Frontal cortex (tissue), 4 donors: ENCODE results near the gene MRPS7. TPM values are rescaled to one million over a fixed set of nuclear protein-coding genes. Genes with fewer than 3 reads are reported as not detected.
"Not testable (repeated sequence)": the region's sequence is repeated elsewhere in the genome, so short reads cannot be mapped to it uniquely, and the experiment has no call there.

Experiments used
- DNase-seq, 2 donors: peaks; one replicate each; pipeline ENCODE4 v3.0.0; 2012; ENCODE audit warnings: low spot score in 2 of 2
- FAIRE-seq: peaks from 2 replicates; lab custom pipeline; 2012; peaks lifted over from hg19 to GRCh38; lab: Jason Lieb, UNC
- total RNA-seq: library from RNA; depleted of rRNA; stranded (reverse); fragments of >200 nt; gene quantifications from one replicate; pipeline ENCODE4 v1.2.3, GENCODE V29; 2014
- donor health status: control.
- donor health status: control.
- donor health status: control.

The MRPS7 gene
- total RNA-seq, 1 donor from 2014 or later: 37.1 TPM

DNA sequence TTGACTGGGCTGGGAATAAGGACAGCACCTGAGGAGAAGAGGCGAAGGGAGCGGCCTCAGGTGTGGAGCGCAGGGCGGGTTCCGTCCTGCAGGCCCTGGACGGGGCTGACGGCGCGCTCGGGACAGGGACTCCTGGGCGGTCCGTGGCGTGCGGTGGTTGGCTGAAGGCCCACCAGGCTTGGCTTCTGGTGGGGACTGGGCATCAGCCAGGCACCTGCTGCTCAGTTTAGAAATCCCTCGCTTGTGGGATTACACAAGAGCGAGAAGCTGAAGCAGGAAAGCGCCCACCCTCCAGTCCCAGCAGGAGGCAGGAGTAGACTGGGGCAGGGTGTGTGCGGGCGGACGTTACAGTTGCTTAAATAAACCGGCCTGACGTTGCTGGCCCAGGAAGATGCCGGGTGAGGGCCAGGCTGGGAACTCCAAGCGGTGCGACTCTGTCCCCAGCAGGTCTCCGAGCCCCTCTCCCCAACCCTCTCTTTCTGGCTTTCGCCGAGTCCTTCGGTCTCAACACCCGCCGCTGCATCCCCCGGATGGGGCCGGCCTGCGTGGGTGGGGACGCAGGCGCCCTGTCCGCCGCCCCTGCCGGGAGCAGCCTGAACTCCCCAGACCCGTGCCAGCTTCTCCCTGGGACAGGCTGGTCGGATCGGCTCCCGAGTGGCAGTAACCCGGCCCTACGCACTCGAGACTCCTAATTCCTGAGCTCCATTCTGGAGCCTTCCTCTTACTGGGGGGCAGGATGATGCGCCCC lies 8.7 kb downstream of the MRPS7 start:
- DNase-seq (peak; percentile 60 to 61), FAIRE-seq (no peak)

DNA sequence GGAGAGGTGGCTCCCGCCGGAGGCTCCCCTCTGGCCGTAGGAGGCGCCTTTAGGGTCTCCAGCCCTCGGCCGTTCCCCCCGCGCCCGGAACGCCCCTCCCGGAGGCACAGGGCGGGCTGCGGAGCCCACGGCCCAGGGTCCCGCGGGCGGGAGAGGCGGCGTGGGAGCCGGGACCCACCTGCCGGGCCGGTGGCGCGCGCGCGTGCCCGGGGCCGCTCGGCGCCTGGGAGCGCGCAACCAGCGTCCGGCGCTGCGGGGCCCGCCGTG lies 9.2 kb downstream of the MRPS7 start, which contains the start of gene MIF4GD:
Gene MIF4GD, minus strand, starts transcription at position 266 of the 267 bp plus-strand sequence. CDS start 1,036 bp downstream, outside the sequence.
- FAIRE-seq (no peak), DNase-seq (no peak)

DNA sequence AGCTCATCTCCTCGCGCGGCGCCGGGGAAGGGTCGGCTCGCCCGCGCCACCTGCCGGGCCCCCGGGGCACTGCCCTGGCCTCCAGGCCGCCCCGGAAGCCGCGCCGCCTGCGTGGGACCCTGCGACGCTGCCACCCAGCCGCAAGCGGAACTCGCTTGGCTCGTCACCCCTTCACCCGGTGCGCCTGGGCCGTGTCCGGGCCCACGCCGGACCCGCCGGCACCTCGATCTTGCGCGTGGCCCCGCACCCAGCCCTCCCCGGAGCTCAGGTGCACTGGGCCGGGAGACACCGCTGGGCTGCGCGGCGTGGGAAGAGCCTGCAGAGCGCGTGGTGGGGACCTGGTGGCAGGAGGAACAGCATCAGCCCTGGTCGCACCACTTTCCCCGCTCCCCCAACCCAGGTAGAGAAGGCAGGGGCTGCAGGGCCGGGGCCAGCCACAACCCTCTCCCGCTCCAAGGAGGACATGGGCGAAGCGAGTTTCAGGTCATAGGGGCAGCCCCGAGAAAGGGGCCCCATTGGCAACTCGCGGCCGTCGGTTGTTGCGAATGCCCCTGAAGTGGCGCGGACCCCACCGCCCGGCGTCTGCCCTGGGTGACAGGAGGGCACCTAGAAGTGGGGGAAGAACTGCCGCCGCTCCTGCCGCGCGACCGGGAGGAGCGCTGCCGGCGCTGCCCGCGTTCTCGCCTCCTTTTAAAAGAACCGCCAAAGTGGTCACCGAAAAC lies 9.7 kb downstream of the MRPS7 start:
- DNase-seq (peak; percentile 97), FAIRE-seq (no peak)

DNA sequence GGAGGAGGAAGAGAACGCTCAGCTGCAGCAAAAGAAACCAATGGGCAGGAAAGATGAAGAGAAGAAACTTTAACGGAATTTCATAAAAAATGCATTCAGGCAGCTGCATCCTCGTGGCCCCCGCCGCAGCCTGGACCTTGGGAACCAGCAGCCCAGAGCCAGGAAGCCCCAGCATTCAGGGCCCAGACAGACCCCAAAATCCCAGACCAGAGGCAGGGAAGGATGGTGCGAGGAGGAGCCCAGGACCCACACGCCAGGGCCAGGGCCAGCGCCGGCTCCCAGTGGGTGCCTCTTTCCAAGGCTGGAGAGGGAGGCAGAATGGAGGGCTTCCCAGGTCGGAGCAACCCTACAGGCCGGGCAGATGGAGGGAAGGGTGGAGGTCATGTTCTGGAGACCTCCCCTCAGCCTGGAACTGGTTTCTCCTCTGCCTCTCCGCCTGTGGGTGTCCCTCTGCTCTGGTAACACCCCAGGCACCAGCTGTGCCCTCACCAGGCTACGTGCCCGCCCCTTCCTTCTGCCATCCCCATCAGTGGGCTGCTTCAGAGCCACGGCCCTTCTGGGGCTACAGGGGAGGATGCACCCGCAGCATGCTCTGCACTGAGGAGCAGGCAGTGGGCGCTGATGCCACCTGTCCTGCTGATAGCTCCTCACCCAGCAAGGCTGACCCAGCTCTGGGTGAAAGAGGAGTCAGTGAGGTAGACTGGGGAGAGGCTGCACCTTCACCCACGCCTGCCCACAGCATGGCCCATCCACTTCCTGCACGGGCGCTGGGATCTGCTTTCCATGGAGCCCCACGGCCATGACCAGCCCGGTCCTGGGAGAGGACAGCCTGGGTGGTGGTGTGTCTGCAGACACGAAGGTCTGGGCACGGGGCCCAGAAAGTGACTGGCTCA lies 10.5 kb downstream of the MRPS7 start:
- FAIRE-seq (no peak), DNase-seq (no peak)

DNA sequence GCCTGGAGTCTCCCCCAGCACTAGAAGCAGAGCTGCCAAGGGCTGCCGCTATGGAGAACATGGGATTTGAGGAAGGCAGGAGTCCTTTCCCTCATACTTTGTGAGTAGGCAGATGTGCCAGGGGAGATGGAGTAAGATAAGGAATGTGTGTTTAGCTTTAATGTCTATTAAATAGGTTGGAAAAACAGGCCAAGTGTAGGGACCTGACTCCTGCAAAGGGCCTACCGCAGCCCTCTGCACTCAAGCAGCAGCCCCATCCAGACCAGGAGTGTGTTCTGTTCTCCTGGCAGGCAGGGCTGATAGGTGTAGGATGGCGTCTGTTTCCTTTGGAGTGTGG lies 11.1 kb downstream of the MRPS7 start:
- FAIRE-seq (no peak), DNase-seq (no peak)

DNA sequence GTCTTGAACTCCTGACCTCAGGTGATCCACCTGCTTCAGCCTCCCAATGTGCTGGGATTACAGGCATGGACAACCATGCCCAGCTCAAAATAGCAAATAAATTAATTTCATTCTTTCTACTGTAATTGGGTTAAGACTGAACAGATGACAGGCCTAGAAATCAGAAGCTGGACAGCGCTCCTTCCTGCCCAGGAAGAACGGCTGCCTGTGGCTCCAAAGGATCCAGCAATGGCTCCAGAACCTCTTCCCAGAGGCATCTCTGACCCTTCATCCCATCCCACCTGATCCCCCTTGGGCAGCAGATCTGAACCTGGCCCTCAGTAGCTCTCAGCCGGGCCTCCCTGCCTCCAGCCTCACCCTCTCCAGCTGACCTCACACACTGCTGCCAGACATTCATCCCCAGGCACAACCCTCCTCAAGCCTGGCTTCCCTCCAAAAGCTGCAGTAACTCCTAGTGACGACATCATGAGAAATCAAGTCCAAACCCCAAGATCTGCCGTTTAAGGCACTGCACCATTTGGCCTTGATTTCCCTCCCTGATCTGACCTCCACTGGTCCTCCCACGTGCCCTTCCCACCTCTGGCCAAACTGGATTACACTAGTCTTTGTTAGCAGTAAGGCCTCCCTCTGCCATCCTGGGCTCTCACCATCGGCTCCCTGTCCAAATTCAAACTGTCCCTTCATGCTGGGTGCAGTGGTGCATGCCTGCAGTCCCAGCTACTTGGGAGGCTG lies 12.5 kb downstream of the MRPS7 start:
- DNase-seq (no peak), FAIRE-seq (no peak)

DNA sequence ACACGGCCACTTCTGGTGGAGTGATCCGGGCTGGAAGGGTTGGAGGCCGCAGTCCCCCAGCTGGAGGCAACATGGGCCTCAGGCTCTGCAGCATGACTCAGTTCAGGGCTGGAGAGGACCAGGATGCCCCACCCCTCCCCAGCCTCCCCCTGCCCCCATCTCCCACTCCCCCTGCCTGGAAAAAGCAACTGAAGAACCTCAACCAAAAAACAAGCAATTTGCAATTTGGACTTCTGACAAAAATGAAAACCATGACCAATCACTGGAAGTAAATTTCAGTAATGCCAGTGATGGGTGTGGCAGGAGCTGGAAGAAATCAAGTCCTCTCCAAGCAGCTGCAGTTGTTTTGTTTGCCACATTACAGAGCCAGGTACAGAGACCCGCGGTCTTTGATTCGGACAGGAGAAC lies 16.0 kb downstream of the MRPS7 start:
- FAIRE-seq (no peak), DNase-seq (no peak)

DNA sequence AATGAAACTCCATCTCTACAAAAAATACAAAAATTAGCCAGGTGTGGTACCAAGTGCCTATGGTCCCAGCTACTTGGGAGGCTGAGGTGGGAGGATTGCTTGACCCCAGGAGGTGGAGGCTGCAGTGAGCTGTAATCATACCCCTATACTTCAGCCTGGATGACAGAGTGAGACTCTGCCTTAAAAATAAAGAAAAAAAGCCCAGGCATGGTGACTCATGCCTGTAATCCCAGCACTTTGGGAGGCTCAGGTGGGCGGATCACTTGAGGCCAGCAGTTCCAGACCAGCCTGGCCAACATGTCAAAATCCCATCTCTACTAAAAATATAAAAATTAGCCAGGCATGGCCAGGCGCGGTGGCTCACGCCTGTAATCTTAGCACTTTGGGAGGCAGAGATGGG lies 18.5 kb downstream of the MRPS7 start:
- not testable (repeated sequence) for DNase-seq, FAIRE-seq

DNA sequence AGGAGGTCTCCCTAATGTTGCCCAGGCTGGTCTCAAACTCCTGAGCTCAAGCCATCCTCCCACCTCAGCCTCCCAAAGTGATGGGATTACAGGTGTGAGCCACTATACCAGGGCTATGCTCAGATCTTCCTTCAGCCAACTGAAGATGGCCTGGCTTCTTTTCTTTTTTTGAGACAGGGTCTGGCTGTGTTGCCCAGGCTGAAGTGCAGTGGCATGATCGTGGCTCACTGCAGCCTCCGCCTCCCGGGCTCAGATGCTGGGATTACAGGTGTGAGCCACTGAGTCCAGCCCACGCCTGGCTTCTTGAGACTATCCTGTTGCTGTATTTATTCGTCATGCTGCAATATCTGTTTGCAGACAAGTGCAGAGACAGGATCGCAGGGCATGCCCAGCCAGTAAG lies 23.4 kb downstream of the MRPS7 start:
- DNase-seq: no peak
- no peak for FAIRE-seq

DNA sequence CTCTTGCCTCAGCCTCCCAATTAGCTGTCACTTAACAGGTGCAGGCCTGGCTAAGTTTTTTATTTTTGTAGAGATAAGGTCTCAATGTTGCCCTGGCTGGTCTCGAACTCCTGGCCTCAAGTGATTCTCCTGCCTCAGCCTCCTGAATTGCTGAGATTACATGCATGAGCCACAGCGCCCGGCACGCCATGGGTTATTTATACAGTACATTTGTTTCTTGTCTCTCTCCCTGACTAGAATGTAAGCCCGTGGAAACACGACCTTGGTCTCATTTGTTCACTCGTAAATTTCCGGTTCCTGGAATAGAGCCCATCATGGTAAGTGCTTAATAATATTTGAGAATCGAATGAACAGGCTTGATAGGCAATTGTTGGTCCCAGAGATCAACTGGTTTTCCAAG lies 25.5 kb downstream of the MRPS7 start:
- no peak for FAIRE-seq

DNA sequence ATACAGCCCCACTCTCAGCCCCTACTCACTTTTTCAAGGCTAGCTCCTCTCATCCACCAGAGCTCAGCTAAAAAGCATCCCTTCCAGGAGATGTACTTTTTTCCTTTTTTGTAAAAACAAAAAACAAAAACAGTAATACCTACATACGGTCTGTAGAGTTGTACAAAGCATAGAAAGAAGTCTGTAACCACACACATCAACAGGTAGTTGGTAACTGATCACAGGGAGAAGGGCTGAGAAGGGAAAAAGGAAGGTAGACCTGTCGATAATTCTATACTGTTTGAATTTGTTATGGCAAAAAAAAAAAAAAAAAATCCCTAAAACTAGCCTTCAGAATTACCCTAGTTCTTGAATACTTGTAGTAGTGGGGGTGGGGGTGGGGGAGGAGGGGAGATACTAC lies 26.7 kb downstream of the MRPS7 start:
- no peak for FAIRE-seq
- no peak for DNase-seq

More for the DNA sequence above, 25.5 kb downstream of the MRPS7 start:
- no peak for DNase-seq

DNA sequence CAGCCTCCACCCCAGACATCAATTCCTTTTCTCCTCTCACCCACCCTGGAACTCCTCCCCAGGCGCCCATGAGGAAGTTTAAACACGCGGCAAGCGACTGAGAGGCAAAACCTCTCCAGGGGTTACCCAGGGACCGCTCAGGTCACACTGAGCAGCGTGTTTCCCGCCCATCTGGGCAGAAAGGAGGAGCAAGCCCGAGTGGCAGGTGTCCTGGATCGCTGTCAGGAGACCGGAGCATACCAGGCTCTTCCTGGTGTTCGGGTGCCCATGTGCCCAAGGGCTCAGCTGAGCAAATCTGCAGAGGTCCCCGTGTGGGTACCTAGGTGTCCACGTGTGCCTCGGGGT lies 27.1 kb downstream of the MRPS7 start:
- DNase-seq: no peak
- no peak for FAIRE-seq

DNA sequence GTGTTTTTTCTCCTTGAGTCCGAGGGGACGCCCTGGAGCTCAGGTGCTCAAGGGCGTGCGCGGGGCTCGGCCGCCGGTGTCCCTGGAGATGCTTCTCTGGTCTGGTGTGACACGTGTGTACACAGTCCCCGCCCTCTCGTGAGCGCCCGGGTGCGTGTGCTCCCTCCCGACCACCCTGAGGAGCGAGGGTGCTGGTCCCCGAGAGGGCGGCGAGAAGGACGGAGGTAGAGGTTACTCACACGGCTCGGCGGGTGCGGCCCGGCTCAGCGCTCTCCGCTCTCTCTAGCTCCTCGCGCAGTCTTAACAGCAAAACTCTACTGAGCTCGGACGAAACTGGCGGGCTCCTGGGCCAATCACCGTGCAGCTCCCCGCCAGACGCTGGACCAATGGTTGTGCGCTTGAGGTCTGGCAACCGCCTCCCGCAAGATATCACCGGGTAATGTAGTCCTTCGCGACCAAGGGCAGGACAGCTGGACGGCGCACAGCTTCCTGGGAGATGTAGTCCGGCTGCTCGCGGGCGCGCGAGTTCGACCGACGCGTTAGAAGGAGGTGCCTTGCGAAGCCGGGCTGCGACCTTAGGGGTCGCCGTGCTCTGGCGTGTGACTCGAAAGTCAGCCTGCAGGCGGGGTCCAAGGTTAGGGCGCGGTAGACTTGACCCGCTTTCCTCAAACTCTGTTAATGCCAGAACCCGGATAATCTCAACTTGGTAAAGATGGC lies 27.6 kb downstream of the MRPS7 start, which contains the start of gene SLC25A19:
Gene SLC25A19, minus strand, starts transcription at position 319 of the 717 bp plus-strand sequence. CDS start 2,669 bp downstream, outside the sequence.
- FAIRE-seq (peak; percentile 47), DNase-seq (peak; percentile 86 to 98)

DNA sequence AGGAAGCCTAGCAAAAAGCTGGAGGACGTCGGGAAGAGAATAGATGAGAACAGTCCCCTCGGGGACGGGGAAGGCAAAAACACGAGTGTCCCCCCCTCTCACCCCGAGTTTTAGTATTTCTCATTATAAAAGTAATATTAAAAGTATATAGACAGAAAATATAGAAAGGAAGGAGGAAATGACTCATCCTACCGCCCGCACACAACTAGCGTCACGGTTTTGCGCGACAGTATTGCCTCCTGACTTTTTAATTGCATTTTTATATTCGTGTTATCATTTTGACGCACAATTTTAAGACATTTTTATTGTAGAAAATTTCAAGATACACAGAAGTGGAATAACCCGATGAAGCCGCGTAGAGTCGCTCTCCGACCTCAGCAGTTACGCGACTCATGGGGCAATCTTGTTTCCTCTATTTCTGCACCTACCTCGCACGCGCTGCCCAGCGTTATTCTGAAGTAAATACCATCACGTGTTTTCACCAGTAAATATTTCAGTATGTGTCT lies 28.2 kb downstream of the MRPS7 start:
- no peak for FAIRE-seq

DNA sequence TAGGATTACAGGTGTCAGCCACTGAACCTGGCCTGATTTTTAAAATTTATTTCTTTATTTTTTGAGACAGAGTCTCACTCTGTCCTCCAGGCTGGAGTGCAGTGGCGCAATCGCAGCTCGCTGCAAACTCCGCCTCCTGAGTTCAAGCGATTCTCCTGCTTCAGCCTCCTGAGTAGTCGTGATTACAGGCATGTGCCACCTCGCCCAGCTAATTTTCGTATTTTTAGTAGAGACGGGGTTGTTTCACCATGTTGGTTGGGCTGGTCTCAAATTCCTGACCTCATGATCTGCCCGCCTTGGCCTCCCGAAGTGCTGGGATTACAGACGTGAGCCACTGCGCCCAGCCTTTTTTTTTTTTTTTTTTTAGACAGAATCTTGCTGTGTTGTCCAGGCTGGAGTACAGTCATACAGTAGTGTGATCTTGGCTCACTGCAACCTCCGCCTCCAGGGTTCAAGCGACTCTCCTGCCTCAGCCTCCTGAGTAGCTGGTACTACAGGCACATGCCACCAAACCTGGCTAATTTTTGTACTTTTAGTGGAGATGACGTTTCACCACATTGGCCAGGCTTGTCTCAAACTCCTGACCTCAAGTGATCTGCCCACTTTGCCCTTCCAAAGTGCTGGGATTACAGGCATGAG lies 31.2 kb downstream of the MRPS7 start:
- not testable (repeated sequence) for DNase-seq

More for the DNA sequence above, 28.2 kb downstream of the MRPS7 start:
- no peak for DNase-seq

DNA sequence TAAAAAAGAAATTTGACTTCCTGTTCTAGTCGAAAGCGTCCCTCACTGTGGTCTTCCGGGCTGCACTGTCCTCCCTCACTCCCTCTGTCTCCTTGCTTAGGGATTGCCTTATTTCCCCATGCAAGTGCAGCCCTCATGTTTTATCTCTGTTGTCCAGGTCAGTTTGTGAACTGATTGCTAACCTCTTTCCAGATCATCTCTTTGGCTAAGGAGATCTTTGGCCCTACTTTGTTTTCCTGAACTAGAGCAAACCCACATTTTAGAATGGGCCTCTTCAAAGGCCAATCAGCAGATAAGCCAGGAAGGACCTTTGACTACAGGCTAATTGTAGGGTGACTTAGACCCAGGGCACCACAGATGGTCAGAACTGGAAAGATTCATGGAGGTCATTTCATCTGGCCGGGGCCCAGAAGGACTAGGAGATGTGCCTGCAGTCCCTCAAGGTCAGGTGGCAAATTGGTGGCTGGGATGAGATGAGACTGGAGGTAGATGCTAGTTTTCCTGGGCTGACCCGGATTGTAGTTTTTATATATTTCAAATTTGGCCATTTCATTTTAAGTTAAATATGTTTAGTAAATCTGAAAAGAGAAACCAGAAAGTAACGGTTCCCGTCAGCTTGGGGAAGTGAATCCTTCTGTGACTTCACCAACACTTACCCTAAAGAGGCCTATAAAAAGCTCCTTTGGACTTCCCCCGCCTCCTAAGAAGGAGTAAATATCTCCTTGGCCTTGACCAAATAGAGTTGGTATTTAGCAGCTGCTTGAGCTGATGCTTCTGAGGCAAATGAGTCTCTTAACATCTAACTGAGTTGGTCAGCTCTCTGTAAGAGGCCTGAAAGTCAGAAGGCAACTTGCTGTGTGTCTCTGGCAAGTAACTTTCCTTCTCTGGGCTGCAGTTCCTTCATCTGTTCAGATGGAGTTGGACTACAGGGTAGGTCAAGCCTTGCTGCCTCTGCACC lies 33.8 kb downstream of the MRPS7 start:
- FAIRE-seq: no peak
- DNase-seq: no peak

More for the DNA sequence above, 31.2 kb downstream of the MRPS7 start:
- FAIRE-seq: not testable (repeated sequence)

DNA sequence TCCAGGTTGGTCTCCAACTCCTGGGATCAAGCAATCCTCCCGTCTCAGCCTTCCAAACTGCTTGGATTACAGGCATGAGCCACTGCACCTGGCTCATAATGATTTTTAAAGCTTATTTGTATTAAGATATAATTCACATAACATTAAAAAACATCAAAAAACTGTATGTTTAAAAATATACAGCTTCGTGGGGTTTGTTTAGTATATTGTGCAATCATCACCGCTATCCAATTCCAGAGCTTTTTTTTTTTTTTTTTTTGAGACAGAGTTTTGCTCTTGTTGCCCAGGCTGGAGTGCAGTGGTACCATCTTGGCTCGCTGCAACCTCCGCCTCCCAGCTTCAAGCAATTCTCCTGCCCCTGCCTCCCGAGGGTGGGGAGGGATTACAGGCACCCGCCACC lies 38.6 kb downstream of the MRPS7 start:
- FAIRE-seq: no peak

More for the DNA sequence above, 38.6 kb downstream of the MRPS7 start:
- no peak for DNase-seq
